GM18505 (cell line): ENCODE data around the gene IP6K1.
A peak's percentile ranks its signal among the peaks of the same experiment; 100 is the strongest.
"Not testable (repeated sequence)": the region's sequence is repeated elsewhere in the genome, so short reads cannot be mapped to it uniquely, and the experiment has no call there.

Source experiments
- ATAC-seq: cut with Tn5 transposase; IDR thresholded peaks from one replicate; pipeline ENCODE4 v1.9.1; 2021; ENCODE audit not compliant: unreplicated experiment
- POLR2A ChIP-seq: IDR thresholded peaks from 4 replicates; pipeline ENCODE4 v1.6.1; 2011; ENCODE audit warnings: borderline replicate concordance; ENCODE audit not compliant: insufficient read depth, insufficient read length; ENCODE audit errors: extremely low read depth

IP6K1 gene

GRCh38 chr3:49700014-49700413 is 86.3 kb downstream of the IP6K1 start:
- no peak for TF ChIP-seq POLR2A
- no peak for ATAC-seq

- TF ChIP-seq POLR2A = no peak
- no peak for ATAC-seq
Observed at GRCh38 chr3:49699281-49699979, 86.9 kb downstream of the IP6K1 start.

GRCh38 chr3:49695350-49696015 is 90.9 kb downstream of the IP6K1 start:
- not testable (repeated sequence) for ATAC-seq

GRCh38 chr3:49694409-49695070 is 91.8 kb downstream of the IP6K1 start:
- ATAC-seq = not testable (repeated sequence)

GRCh38 chr3:49691481-49691880 is 94.9 kb downstream of the IP6K1 start:
- ATAC-seq = not testable (repeated sequence)

- ATAC-seq = not testable (repeated sequence)
Observed at GRCh38 chr3:49690856-49691255, 95.5 kb downstream of the IP6K1 start.

GRCh38 chr3:49689908-49690624 is 96.3 kb downstream of the IP6K1 start:
- peak; percentile 3 for ATAC-seq

GRCh38 chr3:49689046-49689907 is 97.1 kb downstream of the IP6K1 start, which contains the start of the genes MST1 and RNF123:
Gene MST1, minus strand, starts transcription at chr3:49689474. Its CDS starts 783 bp downstream, at chr3:49688691.
Gene RNF123, plus strand, starts transcription at chr3:49689557. Its CDS starts 1,609 bp downstream, at chr3:49691166.
- ATAC-seq = peak; percentile 65
- TF ChIP-seq POLR2A = peak; percentile 79

GRCh38 chr3:49688338-49689045 is 97.8 kb downstream of the IP6K1 start:
- peak; percentile 5 for ATAC-seq

- not testable (repeated sequence) for ATAC-seq
Observed at GRCh38 chr3:49687424-49687795, 98.9 kb downstream of the IP6K1 start.

GRCh38 chr3:49686769-49687423 is 99.4 kb downstream of the IP6K1 start:
- not testable (repeated sequence) for ATAC-seq

GRCh38 chr3:49686346-49686745 is 100.0 kb downstream of the IP6K1 start:
- not testable (repeated sequence) for ATAC-seq

GRCh38 chr3:49685846-49686245 is 100.5 kb downstream of the IP6K1 start:
- ATAC-seq = not testable (repeated sequence)

GRCh38 chr3:49685103-49685502 is 101.2 kb downstream of the IP6K1 start:
- ATAC-seq = not testable (repeated sequence)

- not testable (repeated sequence) for ATAC-seq
Observed at GRCh38 chr3:49684453-49684852, 101.9 kb downstream of the IP6K1 start.
